Activated gamma-delta T cell treated with anti-CD3 and anti-CD28 coated beads, Interleukin-2, amount 50 U/mL, for 16 hours (primary cell): ENCODE data around the gene RPRD2.
"Not testable (repeated sequence)": the region's sequence is repeated elsewhere in the genome, so short reads cannot be mapped to it uniquely, and the experiment has no call there.

Experiments used
- DNase-seq: peaks from one replicate; pipeline ENCODE4 v3.0.0-alpha.2; 2020; ENCODE audit warnings: low read depth

Gene RPRD2

GRCh38 chr1:150389650-150390049 is 25.7 kb downstream of the RPRD2 start:
- DNase-seq, result no peak

GRCh38 chr1:150392627-150393026 is 28.7 kb downstream of the RPRD2 start:
- no peak for DNase-seq

- DNase-seq, result not testable (repeated sequence)
Observed at GRCh38 chr1:150395115-150395514, 31.2 kb downstream of the RPRD2 start.

GRCh38 chr1:150397392-150398032 is 33.6 kb downstream of the RPRD2 start:
- no peak for DNase-seq

GRCh38 chr1:150404465-150404864 is 40.5 kb downstream of the RPRD2 start:
- no peak for DNase-seq

- DNase-seq, result no peak
Observed at GRCh38 chr1:150405660-150406059, 41.7 kb downstream of the RPRD2 start.

GRCh38 chr1:150406483-150406882 is 42.5 kb downstream of the RPRD2 start:
- no peak for DNase-seq

- no peak for DNase-seq
Observed at GRCh38 chr1:150407330-150407729, 43.4 kb downstream of the RPRD2 start.

GRCh38 chr1:150408800-150409199 is 44.9 kb downstream of the RPRD2 start:
- no peak for DNase-seq

GRCh38 chr1:150409504-150410362 is 45.8 kb downstream of the RPRD2 start:
- DNase-seq, result no peak

GRCh38 chr1:150410582-150411101 is 46.7 kb downstream of the RPRD2 start:
- DNase-seq, result no peak

- DNase-seq, result no peak
Observed at GRCh38 chr1:150414592-150414991, 50.6 kb downstream of the RPRD2 start.

- no peak for DNase-seq
Observed at GRCh38 chr1:150415800-150416199, 51.9 kb downstream of the RPRD2 start.

GRCh38 chr1:150420560-150421265 is 56.8 kb downstream of the RPRD2 start:
- DNase-seq, result no peak

GRCh38 chr1:150422541-150422940 is 58.6 kb downstream of the RPRD2 start:
- DNase-seq, result no peak

- DNase-seq, result no peak
Observed at GRCh38 chr1:150429805-150430204, 65.9 kb downstream of the RPRD2 start.

- no peak for DNase-seq
Observed at GRCh38 chr1:150441121-150441520, 77.2 kb downstream of the RPRD2 start.

- no peak for DNase-seq
Observed at GRCh38 chr1:150444232-150444631, 80.3 kb downstream of the RPRD2 start.

- no peak for DNase-seq
Observed at GRCh38 chr1:150456146-150456647, 92.2 kb downstream of the RPRD2 start.

- peak; percentile 60 for DNase-seq
Observed at GRCh38 chr1:150464422-150464826, 100.5 kb downstream of the RPRD2 start.

- no peak for DNase-seq
Observed at GRCh38 chr1:150466964-150467363, 103.0 kb downstream of the RPRD2 start.

- no peak for DNase-seq
Observed at GRCh38 chr1:150469291-150469690, 105.3 kb downstream of the RPRD2 start.
